Endothelial cell of hepatic sinusoid (primary cell): Measurements from ENCODE around the gene IGF2R.

Experiments used
- in situ Hi-C: cut with HindIII; loops from 2 replicates; pipeline ENCODE4 v1.10.0; 2017; ENCODE audit warnings: low sequenced_read_pairs

The IGF2R gene

GRCh38 chr6:160015778-160016684 is 47.1 kb downstream of the IGF2R start:
- in situ Hi-C loops, result no loop called here

GRCh38 chr6:160022101-160022500 is 53.2 kb downstream of the IGF2R start:
- in situ Hi-C loops, result no loop called here

GRCh38 chr6:160022793-160023192 is 53.9 kb downstream of the IGF2R start:
- in situ Hi-C loops, result no loop called here

GRCh38 chr6:160024152-160024551 is 55.3 kb downstream of the IGF2R start:
- in situ Hi-C loops, result no loop called here

- in situ Hi-C loops, result no loop called here
Observed at GRCh38 chr6:160027076-160027475, 58.2 kb downstream of the IGF2R start.

- in situ Hi-C loops, result no loop called here
Observed at GRCh38 chr6:160027931-160028330, 59.0 kb downstream of the IGF2R start.

DNA sequence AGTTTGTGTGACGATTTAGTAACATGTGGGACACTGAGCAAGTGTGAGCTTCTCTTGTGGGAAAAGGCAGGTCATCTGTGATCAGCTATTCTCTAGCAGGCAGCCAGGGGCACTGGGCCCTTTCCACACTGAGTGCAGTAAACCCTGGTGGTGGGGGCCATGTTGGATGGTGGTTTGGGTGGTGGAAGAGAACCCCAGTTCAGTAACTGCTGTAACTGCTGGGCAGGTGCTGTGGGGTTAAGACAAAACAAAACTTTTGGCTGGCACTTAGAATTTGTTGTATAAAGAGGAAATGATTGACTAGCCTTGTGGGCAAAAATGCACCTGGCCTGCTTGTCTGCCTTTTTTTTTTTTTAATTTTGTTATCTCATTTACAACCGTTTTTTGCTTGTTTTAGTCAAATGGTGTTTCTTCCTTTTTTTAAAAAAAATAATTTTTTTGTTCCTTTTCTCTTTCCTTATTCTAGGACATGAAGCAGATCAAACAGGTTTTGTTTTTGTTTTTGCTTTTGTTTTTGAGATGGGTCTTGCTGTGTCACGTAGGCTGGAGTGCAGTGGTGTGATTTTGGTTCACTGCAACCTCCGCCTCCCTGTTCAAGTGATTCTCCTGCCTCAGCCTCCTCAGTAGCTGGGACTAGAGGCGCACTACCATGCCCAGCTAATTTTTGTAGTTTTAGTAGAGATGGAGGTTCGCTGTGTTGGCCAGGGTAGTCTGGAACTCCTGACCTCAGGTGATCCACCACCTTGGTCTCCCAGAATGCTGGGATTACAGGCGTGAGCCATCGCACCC is 59.8 kb downstream of the IGF2R start:
- in situ Hi-C loops, result no loop called here

GRCh38 chr6:160029525-160029924 is 60.6 kb downstream of the IGF2R start:
- in situ Hi-C loops, result no loop called here

- in situ Hi-C loops, result no loop called here
Observed at GRCh38 chr6:160030103-160030502, 61.2 kb downstream of the IGF2R start.

GRCh38 chr6:160031442-160031841 is 62.6 kb downstream of the IGF2R start:
- in situ Hi-C loops, result no loop called here

DNA sequence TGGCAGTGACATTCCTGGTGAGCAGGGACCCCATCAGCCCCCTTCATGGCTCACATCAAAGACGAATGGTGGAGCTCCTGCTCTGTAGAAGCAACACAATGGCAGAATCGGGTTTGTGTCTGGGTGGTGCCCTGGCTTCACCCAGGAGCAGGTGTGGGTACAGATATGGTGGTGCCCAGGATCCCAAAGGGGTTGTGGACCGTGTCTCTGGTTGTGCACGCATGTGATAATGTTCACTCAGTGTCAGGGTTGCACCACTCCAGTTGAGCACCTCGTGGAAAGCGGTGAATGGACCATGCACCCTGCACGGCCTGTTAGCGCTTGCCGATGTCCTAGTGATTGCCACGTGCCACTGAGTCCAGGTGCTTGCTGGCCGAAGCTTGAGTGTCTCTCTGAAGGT is 63.0 kb downstream of the IGF2R start:
- in situ Hi-C loops, result no loop called here

DNA sequence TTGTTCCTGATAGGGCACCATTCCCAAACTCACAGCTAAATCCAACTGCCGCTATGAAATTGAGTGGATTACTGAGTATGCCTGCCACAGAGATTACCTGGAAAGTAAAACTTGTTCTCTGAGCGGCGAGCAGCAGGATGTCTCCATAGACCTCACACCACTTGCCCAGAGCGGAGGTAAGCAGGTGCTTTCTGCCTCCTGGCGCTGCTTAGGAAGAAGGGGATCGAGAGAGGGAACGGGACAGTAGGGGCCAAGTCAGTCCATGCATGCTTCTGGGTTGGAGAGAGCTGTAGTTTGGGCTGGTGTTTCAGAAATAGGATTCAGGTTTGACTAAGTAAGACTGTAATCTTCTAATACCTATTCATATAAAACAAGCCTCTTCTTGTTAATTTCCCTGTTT is 63.7 kb downstream of the IGF2R start:
- in situ Hi-C loops, result no loop called here

GRCh38 chr6:160034036-160034930 is 65.4 kb downstream of the IGF2R start:
- in situ Hi-C loops, result no loop called here

DNA sequence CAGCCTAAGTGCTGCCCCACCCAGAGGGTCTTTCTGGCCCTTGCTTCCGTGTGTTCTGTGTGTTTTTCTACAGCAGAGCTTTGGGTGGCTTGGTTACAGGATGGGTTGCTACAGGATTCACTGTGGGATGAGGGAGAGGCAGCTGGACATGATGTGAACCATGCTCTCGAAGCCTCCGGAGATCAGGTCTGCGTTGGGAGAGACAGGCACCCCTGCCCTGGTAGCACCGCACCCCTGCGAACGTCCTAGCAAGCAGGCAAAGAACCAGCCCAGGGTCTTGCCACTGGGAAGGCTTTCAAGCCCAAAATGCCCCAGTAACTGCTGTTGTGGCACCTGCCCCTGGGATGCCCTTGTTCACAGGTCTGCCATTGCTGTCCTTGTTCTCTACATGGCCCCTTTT is 66.4 kb downstream of the IGF2R start:
- in situ Hi-C loops, result no loop called here

DNA sequence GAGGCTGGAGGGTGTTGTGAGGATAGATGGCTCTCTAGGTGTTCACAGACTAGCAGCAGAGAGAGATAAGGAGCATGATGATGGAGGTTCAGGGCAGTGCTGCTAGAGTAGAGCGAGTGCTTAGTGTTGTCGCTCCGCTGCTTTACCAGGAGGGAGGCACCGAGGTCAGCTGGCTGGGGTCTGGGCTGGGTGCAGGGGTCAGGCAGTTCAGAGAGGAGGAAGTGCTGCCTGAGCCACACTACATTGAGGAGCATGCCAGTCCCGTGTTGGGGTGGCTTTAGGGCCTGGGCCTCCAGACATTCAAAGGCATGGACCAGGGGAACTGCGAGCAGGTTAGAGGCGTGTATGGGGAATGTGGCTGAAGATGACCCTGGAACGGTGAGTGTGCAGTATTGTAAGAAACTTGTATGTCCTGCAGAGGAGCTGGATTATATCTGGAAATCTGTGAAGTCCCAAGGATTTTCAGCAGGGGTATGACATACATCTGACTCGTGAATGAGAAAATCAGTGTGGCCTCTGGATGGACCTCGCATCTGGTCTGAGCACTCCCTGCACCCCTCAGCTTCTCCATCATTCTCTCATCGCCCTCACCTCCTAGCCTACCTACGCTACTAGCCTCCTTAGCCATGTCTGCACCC is 66.9 kb downstream of the IGF2R start:
- in situ Hi-C loops, result no loop called here

DNA sequence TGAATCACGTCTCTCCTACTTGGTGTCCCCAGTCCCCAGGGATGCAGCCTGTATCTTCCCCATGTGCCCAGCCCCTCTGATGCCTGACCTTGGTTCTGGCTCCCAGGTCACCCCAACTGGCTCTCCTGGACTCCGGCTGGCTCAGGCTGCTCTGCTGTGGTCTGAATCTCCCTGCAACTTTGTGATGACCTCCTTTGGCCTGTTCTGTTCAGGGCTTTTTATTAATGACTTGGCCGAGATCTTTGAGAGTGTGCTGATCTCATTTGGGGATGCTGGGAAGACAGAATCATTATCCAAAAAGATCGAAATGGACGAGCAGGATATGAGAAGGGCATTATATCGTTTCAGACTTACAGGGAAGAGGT is 67.4 kb downstream of the IGF2R start:
- in situ Hi-C loops, result no loop called here

- in situ Hi-C loops, result no loop called here
Observed at GRCh38 chr6:160036790-160037206, 67.9 kb downstream of the IGF2R start.

GRCh38 chr6:160038479-160038878 is 69.6 kb downstream of the IGF2R start:
- in situ Hi-C loops, result no loop called here

- in situ Hi-C loops, result no loop called here
Observed at GRCh38 chr6:160039441-160039840, 70.6 kb downstream of the IGF2R start.

DNA sequence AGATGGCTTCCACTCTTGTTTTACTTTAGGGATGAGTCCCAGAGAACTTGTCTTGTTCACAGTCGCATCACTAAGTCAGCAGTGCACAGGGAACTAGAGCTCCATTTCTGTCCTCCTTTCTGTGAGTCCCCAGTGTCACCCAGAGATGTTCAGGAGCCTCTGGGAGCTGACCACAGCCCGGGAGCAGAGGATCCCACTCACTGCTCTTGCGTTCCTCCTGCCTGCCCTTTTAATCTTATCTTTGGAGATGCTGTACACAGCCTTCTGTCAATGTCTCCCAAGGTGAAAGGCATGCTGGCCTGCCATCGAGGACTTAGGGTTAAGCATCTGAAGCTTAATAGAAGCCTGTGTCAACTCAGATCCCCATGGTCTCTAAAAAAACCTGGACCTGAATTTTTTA is 71.2 kb downstream of the IGF2R start:
- in situ Hi-C loops, result no loop called here
